Measurements from ENCODE around the gene RNF39. TPM values are rescaled to one million over a fixed set of nuclear protein-coding genes. Genes with fewer than 3 reads are reported as not detected.

Gene RNF39
- total and polyA plus RNA-seq, 2 of the 4 experiments (the other 2 are of a cell fraction), result not detected

- Histone ChIP-seq H3K9me1 (ENCODE audit: insufficient read depth, low read length) (peaks cover 8% of the 10 kb centered on the region), H3K14ac (replicated peaks; ENCODE audit: low read depth, low read length) (no peak overlapping the region), H4K5ac (ENCODE audit: low read depth, low read length) (no peak overlapping the region), H2AFZ (replicated peaks; ENCODE audit: low read length, poor library complexity) (no peak overlapping the region), H3K27me3 (ENCODE audit: control insufficient read depth, insufficient read depth, low read length) (no peaks in the 10 kb centered on the region), H4K8ac (ENCODE audit: low read depth in 2 of 2, low read length in 2 of 2) (no peak overlapping the region), H2BK20ac (ENCODE audit: low read depth, low read length) (no peak overlapping the region), H2AK9ac (replicated peaks; ENCODE audit: low read depth, low read length, poor library complexity) (no peak overlapping the region), H3K36me3 (ENCODE audit: control insufficient read depth, insufficient read depth, low read length) (no peaks in the 10 kb centered on the region), H3K4ac (ENCODE audit: low read depth, low read length) (no peak overlapping the region), H3K56ac (ENCODE audit: extremely low read depth, insufficient read depth, low read length) (no peak overlapping the region), H2BK5ac (ENCODE audit: low read depth, low read length, poor library complexity, severe bottlenecking) (no peak overlapping the region), H4K91ac (ENCODE audit: insufficient read depth, low read depth, low read length) (no peak overlapping the region), H3K23ac (ENCODE audit: low read depth, low read length) (no peak overlapping the region), H3K4me3 (ENCODE audit: insufficient read depth, low read depth, low read length) (no peak overlapping the region), H4K20me1 (ENCODE audit: insufficient read depth, low read length) (no peaks in the 10 kb centered on the region; the same call in 1 of the 2 replicates), H2BK15ac (ENCODE audit: low read depth, low read length) (no peak overlapping the region), H3K9me3 (ENCODE audit: control insufficient read depth, insufficient read depth, low read length) (no peaks in the 10 kb centered on the region), H2BK120ac (ENCODE audit: low read depth, low read length) (no peak overlapping the region), H3K4me2 (ENCODE audit: low read depth, low read length) (no peak overlapping the region), H3K9ac (ENCODE audit: low read depth, low read length) (no peak overlapping the region), H3K27ac (ENCODE audit: insufficient read depth, low read length) (no peak overlapping the region), H3K4me1 (ENCODE audit: control insufficient read depth, insufficient read depth, low read length) (peaks cover 6% of the 10 kb centered on the region), H3K18ac (ENCODE audit: low read depth, low read length) (no peak overlapping the region), H3K79me1 (ENCODE audit: low read depth in 1 of 2, low read length in 2 of 2) (no peaks in the 10 kb centered on the region; a peak in 1 of 4 replicates), H2AK5ac (ENCODE audit: low read depth, low read length) (no peak overlapping the region)
- POLR2A ChIA-PET (ENCODE audit: unreplicated experiment), result no interaction called here
- no peak for ATAC-seq (ENCODE audit: low read depth)
- no CpG with 5 or more reads among the region's 6 CpGs for WGBS, 2 experiments (ENCODE audit: extremely low coverage in 2 of 2, insufficient read length in 1 of 2)
- no TSS peak for BruUV-seq (replicated peaks)
- CTCF ChIA-PET, result no interaction called here
- intact Hi-C loops (cut with micrococcal nuclease) (no loop called here), in situ Hi-C loops (cut with MboI; ENCODE audit: low sequenced_read_pairs) (no loop called here), dilution Hi-C loops (cut with HindIII; ENCODE audit: low sequenced_read_pairs, unreplicated experiment) (no loop called here)
- DNase-seq, result no peak
- TF ChIP-seq FOS (IDR thresholded peaks at IDR 0.05; ENCODE audit: low read depth, low read length) (no peak), USF2 (IDR thresholded peaks at IDR 0.05; ENCODE audit: low read depth, low read length) (no peak), RFX5 (IDR thresholded peaks at IDR 0.05; ENCODE audit: low read depth, low read length) (no peak), MXI1 (IDR thresholded peaks at IDR 0.05; ENCODE audit: borderline replicate concordance, low read depth, low read length) (no peak), CHD1 (IDR thresholded peaks at IDR 0.05; ENCODE audit: low read depth, low read length) (no peak), NFE2L2 (IDR thresholded peaks at IDR 0.05; ENCODE audit: low read depth, low read length) (no peak), CTCF (conservative IDR thresholded peaks at IDR 0.05; ENCODE audit: low read depth, low read length) (no peak), MAFK (IDR thresholded peaks at IDR 0.05; ENCODE audit: low read depth, low read length) (no peak), SMC3 (IDR thresholded peaks at IDR 0.05; ENCODE audit: low read depth, low read length) (no peak), RCOR1 (IDR thresholded peaks at IDR 0.05; ENCODE audit: insufficient replicate concordance, low read length) (no peak), MAZ (IDR thresholded peaks at IDR 0.05; ENCODE audit: borderline replicate concordance, low read depth, low read length) (no peak), ELK1 (IDR thresholded peaks at IDR 0.05; ENCODE audit: borderline replicate concordance, low read depth, low read length) (no peak), POLR2A (IDR thresholded peaks at IDR 0.05; ENCODE audit: low read depth, low read length) (no peak), BHLHE40 (IDR thresholded peaks at IDR 0.05; ENCODE audit: low read depth, low read length) (no peak)
Measured at GRCh38 chr6:30041221-30041620, 34.3 kb downstream of the RNF39 start.
